Hypothalamus (tissue), 51 donors: ENCODE measurements around the gene CFAP410.

ENCODE experiments used
- DNase-seq, 51 donors: peaks; one replicate each; lab custom pipeline; 2025; lab: John Stamatoyannopoulos, UW

The CFAP410 gene

DNA sequence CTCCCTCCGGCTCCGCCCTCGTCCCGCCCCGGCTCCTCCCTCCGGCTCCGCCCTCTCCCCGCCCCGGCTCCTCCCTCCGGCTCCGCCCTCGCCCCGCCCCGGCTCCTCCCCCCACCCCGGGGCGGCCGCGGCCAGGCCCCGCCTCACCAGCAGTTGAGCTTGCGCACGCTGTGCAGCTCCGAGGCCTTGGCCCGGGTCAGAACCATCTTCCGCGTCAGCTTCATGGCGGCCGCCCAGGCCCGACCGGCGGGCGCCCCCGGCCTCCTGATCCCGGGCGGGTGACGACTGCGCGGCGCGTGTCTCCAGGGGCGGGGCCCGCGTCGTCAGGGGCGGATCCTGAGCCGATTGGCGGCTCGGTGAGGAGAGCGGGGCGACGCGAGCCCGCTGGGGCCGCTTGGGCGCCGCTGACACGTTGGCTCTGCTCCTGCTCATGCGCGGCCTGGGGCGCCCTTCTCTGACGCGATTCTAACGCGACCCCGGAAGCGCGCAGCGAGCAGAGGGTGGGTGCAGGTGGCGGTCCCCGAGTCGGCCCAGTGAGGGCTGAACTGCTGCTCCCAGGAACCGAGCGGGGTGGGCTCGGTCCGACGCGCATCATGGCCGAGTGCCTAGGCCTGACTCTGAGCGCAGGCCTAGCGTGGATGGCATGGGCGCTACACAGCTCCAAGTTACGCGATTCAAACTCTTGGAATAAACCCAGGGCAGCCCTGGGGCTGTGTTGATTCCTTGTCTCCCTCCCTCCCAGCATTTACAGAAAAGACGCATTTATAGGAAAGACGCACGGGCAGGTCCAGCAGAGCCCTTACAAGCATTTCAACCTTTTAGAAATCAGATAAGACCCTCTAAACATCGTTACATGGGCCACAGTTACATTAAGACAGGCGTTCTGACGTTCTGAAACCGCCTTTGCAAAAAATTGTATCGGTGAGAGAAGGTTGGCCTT is at the start of gene CFAP410:
Gene CFAP410 (minus strand): TSS at position 420 of the 940 bp plus-strand sequence. CDS start 196 bp downstream, at position 224.
- DNase-seq, result peak; percentile 83 to 100 (median 94)

DNA sequence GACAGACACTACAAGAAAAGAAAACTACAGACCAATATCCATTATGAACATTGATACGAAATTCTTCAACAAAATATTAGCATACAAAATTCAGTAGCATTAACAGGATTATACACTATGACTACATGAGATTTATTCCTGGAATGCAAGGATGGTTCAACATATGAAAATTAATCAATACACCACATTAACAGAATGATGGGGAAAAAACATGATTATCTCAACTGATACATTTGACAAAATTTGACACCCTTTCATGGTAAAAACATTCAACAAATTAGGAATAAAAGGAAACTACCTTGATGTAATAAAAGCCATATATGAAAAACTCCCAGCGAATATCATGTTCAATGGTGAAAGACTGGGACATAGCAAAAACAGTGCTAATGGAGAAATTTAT is 45.8 kb upstream of the CFAP410 start:
- DNase-seq, result no peak

DNA sequence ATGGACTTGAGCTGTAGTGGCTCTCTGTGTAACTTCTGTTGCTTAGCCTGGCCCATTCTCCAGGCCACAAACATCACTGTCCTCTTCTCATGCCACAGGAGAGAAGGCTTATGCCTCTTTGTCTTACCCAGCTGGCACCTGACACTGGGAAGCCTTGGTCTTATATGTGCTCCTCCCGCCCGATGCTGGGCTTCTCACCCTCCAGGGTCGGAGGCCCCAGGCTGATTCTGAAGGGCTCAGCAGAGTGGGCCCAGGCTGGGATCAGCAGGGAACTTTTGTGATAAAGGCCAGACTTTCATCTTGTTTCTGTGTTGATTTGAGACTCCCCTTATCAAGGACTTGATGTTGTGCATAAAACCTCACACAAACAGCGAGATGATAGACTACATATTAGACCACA is 44.0 kb upstream of the CFAP410 start:
- no peak for DNase-seq

DNA sequence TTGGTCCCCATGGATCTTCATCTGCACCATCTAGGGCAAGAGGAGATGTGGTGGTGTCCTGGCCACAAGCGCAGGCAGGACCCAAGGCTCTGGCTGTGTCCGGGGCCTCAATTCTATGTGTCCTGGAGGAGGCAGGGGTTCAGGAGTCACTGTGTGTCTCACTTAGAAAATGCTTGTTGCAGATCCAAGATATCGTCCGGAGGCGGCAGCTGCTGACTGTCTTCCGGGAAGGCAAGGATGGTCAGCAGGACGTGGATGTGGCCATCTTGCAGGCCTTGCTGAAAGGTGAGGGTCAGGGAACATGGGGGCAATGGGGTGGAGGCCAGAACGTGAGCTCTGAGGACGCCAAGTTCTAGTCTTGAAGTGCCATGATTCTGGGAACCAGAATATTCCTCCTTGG is 43.3 kb upstream of the CFAP410 start:
- no peak for DNase-seq

DNA sequence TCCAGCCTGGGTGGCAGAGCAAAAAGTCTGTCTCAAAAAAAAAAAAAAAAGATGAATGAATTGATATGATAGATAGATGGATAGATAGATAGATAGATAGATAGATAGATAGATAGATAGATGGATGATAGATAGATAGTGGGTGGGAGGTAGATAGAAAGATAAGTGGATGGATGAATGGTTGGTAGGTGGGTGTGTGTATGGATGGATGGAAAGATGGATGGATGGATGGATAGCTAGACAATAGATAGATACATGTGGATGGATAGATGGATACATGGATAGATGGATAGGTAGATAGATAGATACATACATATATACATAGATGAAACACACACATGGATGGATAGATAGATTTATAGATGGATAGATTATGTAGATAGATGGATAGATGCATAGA is 42.7 kb upstream of the CFAP410 start:
- no peak for DNase-seq

DNA sequence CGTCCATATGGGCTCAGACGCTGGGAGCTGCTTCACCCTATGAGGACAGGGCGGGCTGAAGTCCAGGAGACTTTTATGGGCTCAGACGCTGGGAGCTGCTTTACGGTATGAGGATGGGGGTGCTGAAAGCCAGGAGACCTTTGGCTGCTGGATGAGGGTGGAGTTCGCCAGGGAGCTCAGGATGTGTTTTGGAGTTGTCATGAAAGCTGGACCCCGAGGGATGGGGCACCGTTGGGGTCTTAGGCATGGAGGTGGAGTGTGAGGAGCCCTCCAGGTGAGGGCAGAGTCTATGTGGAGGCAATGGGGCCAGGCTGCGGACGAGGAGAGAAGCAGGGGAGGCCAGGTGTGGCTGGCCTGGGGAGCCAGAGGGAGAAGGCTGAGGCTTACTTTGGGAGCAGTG is 41.7 kb upstream of the CFAP410 start:
- no peak for DNase-seq

DNA sequence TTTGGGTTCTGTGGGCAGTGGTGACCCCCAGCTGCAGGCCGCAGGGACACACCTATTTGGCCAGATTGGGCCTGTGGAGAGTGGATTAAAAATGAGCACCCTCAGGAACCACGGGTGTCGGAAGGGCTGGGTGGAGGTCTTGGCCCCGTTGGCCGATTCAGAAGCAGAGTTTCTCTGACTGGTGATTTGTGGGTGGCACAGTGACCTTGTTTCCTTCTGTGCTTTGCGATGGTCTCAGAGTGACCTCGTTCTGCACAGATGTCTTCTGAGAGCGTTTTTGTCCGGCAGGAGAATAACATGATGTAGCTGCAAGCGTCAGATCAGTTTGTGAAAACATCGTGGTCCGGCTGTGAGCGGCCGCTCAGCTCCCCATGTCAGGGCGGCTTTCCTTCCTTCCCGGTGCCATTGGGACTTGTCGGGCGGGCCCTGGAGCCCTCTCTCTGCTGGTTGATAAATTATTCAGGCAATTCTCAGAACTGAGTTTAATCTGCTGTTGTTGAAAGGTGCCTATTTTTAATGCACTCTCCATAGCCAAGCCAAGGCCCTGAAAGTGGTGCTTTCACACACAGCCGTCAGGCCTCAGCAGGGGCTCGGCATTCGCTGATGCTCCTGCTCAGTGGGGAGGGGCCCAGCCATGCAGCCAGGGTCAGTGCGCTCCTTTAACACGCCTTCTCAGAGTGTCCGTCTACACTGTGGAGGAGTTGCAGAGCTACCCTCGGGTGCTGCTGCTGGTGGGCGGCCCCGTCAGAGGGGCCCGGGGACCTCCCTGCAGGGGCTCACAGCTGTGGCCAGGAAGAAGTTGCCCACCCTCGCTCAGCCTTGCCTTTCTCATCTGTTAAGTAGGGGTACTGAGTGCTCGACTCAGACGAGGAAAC is 41.0 kb upstream of the CFAP410 start:
- DNase-seq, result no peak

DNA sequence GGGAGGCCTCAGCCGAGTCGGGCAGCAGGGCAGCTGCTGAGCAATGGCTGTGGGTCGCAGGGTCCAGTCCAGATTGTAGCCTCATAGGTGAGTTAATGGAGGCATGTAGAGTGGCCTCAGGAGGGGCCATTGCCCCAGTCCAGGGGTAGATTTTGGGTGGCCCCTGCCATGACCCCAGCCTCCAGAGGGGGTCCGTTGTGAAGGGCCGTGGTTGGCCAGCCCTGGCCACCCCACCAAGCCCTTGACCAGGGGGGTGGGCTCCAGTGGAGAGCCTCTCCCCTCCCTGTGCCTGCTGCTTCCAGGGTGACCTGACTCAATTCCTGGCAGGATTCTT is 40.3 kb upstream of the CFAP410 start:
- DNase-seq, result no peak

DNA sequence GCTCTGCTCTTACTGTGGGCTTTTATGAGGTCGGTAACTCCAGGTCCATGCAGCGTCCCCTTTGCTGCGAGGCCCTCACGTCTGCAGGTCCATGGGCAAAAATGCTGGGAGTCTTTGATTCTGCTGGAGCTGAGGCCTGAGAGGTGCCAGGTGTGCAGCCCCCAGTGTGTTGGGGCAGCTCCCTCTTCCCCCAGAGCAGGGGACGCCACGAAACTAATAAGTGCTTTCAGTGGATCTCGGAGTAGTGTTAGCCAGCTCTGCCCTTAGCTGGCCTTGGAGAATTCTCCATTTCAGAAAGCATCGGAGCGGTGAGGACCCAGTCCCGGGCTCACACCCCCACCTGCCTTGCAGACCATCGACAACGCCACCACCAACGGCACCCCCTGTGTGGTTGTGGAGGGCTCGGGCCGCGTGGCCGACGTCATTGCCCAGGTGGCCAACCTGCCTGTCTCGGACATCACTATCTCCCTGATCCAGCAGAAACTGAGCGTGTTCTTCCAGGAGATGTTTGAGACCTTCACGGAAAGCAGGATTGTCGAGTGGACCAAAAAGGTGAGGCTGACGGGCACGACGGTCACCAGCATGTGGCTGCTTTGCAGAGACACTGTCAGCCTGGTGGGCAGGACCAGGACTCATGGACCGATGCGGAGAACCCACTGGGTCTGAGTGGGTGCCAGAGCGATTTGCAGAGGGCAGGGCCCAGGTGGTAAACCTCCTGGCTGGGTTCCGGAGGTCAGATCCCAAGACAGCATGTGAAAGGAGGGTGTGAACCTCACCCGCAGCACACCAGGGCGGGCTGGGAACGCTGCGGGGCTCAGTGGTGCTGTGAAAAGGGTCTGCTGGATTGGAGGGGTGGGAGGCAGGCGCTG is 39.7 kb upstream of the CFAP410 start:
- DNase-seq, result no peak

DNA sequence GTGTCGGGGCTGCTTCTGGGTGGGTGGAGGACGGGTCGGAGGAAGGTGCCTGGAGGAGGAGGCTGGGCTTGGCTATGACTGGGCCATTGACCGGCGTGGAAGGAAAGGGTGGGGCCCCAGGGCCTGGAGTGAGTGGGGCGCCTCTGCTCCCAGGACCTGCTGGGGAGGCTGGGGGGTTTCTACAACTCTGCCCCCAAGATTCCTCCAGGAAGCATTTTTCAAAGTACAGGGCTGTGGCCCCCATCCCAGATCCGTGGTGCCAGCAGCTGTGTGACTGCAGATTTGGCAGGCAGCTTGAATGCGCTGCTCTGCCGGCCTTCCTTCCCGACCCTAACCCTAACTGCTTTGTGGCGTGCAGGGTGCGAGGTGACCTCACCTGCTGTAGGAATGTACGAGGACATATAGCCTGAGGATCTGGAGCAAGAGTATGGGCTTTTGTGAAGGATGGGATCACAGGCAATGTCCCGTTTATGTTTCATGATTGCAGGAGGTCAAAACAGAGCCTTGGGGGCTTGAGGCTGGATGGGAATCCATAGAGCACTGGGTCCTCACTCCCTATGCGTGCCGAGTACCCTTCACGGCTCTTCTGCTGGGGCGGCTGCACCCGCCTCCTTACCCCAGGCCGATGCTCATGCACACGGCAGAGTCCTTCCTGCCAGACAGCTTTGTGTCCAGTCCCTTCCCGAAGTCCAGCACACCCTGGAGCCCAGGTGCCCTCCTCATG is 38.9 kb upstream of the CFAP410 start:
- DNase-seq, result no peak

DNA sequence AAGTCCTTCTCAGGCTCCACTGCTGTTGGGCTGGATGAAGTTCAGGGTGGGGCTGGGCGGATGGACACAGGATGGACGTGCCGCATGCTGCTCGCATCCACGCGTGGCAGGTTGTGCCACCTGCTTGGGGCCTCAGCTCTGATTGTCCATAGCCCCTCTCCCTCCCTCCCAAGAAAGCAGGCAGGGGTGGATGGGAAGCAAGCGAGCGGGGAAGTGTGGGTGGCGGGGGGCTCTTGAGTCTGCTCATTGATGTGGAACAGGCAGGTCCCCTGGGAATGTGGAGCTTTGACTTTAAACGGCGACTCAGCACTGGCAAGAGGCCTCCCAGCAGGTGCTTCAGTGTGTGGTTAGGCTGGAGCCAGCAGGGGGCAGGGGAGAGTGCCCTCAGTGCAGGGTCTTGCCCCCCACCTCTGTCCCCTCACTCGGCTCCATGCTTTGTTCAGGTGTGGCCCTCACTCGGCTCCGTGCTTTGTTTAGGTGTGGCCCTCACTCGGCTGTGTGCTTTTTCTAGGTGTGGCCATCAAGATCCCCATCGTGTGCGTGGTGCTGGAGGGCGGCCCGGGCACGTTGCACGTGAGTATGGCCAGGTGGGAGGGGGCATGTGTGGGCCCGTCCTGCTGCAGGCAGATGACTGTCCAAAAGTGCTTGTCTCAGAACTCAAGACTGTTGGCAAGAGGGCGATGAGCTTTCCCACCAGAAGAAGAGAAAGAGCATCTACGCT is 38.2 kb upstream of the CFAP410 start:
- no peak for DNase-seq

DNA sequence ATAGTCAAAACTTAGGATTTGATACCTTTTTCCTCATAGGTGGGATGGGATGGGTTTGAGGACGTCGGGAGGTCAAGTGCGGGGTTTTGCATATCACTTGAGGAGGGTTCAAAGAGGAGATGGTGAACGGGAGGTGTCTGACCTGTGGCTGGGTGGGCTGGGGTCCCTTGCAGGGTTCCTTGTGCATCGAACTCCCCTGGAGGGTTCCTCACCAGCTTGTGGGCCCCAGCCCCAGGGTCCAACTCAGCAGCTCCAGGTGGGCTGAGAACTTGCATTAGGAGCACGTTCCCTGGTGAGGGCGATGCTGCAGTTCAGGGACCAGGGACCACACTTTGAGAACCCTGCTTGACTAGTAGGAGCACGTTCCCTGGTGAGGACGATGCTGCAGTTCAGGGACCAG is 37.4 kb upstream of the CFAP410 start:
- no peak for DNase-seq

DNA sequence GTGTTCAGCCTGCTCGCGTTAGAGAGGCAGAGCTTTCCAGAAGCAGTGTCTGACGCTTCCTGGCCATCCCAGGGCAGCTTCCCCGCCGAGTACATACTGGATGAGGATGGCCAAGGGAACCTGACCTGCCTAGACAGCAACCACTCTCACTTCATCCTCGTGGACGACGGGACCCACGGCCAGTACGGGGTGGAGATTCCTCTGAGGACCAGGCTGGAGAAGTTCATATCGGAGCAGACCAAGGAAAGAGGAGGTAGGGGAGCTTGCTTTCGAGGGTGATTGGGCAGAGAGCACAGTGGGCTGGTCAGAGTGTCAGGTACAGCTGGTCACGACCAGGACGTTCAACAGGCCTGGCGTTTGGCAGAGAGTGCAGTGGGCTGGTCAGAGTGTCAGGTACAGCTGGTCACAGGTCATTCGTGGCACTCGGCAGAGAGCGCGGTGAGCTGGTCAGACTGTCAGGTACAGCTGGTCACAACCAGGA is 36.6 kb upstream of the CFAP410 start:
- DNase-seq, result no peak

DNA sequence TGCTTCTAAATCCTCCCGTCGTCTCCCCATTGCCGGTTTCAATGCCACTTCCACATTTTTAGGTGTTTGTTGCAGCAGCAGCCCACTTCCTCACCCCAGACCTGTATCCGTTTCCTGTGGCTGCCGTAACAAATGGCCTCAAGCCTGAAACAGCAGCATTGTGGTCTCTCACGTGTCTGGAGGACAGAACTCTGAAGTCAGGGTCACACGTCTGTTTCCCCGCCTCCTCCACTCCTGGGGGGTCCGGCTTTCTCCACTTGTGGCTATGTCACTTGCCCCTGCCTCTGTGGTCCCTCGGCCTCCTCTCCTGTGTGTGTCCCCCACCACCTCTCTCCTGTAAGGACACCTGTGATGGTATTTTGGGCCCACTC is 36.1 kb upstream of the CFAP410 start:
- DNase-seq, result no peak

DNA sequence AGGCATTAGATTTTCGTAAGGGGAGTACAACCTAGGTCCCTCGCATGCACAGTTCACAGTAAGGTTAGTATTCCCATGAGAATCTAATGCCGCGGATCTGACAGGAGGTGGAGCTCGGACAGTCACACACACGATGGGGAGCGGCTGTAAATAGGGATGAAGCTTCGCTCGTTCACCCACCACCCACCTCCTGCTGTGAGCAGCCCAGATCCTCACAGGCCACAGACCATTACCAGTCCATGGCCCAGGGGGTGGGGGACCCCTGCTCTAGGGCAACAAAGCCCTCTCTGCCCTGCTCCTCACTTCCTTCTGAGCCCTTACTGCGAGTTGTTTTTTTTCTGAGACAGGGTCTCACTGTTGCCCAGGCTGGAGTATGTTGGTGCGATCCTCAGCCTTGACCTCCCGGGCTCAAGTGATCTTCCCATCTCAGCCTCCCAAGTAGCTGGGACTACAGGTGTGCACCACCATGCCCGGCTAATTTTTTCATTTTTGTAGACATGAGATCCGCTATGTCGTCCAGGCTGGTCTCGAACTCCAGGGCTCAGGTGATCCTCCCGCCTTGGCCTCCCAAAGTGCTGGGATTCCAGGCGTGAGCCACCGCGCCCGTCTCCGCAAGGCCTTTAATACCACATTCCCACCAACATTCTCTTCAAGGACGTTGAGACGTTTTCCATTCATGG is 35.6 kb upstream of the CFAP410 start:
- DNase-seq, result no peak

DNA sequence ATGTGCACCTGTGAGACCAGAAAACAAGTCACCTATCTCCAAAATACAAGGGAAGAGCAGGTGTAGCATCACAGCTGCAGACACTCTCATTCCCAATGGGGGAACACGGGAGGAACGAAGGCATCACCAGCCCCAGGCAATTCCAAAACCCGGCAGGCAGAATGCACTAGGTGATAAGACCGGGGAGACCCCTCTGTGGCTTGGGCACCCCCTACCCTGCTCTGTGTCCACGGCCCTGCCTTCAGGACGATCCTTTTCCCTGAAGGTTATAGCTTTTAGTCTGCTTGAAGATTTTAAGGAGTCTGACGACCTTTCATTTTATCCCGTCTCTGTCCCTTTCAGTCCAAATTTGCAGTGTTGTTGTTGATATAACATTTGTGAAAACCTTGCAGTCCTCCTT is 33.4 kb upstream of the CFAP410 start:
- no peak for DNase-seq

DNA sequence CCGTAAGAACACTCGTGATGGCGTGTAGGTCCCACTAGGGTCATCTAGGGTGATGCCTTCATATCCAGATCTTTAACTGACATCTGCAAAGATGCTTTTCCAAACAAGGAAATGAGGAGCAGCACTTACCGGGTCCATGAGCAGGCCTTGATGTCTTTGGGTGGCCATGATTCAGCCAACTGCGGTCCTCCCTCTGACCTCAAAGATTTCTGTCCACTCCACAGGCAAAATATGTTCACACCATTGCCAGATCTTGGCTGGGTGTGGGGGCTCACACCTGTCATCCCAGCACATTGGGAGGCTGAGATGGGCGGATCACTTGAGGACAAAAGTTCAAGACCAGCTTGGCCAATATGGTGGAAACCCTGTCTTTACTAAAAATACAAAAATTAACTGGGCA is 32.4 kb upstream of the CFAP410 start:
- DNase-seq, result no peak

DNA sequence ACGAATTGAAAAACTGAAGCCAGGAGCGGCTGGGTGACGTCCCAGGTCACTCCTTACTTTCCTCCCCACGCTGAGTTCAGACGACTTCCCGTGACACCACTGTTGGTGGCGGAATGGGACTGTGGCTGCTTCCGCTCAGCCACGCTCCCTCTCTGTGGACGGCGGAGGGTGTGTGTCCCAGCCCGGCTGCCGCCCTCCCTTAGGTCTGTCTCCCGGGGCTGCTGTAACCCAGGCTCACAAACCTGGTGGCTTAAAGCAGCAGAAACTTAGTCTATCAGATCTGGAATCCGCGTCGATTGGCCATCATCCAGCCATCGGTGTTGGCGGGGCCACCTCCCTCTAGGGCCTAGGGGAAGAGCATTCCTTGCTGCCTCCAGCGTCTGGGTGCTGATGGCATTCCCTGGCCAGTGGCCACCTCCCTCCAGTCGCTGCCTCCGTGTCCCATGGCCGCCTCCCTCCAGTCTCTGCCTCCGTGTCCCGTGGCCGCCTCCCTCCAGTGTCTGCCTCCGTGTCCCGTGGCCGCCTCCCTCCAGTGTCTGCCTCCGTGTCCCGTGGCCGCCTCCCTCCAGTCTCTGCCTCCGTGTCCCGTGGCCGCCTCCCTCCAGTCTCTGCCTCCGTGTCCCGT is 31.7 kb upstream of the CFAP410 start:
- DNase-seq, result no peak
